ENCODE measurements around the gene HINFP. TPM values are rescaled to one million over a fixed set of nuclear protein-coding genes. Genes with fewer than 3 reads are reported as not detected.

HINFP gene, protein sequence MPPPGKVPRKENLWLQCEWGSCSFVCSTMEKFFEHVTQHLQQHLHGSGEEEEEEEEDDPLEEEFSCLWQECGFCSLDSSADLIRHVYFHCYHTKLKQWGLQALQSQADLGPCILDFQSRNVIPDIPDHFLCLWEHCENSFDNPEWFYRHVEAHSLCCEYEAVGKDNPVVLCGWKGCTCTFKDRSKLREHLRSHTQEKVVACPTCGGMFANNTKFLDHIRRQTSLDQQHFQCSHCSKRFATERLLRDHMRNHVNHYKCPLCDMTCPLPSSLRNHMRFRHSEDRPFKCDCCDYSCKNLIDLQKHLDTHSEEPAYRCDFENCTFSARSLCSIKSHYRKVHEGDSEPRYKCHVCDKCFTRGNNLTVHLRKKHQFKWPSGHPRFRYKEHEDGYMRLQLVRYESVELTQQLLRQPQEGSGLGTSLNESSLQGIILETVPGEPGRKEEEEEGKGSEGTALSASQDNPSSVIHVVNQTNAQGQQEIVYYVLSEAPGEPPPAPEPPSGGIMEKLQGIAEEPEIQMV
- 10 to 100 TPM; 58.3 to 58.7 TPM for total RNA-seq
- polyA plus RNA-seq (ENCODE audit: insufficient read depth, low read depth, low replicate concordance), result 38.3 TPM
- long read RNA-seq, donor 1, transcript HINFP-201 (10 exons, 3,163 nt), result major isoform, 5 of 7 reads
- long read RNA-seq, donor 1, partial matches to known transcripts, result 0 of 7 reads
- long read RNA-seq, donor 1, other reads (novel, unspliced or antisense), result 0 of 7 reads
- long read RNA-seq, donor 2, partial matches to known transcripts, result 0 of 2 reads
- long read RNA-seq, donor 2, other reads (novel, unspliced or antisense), result 0 of 2 reads

DNA sequence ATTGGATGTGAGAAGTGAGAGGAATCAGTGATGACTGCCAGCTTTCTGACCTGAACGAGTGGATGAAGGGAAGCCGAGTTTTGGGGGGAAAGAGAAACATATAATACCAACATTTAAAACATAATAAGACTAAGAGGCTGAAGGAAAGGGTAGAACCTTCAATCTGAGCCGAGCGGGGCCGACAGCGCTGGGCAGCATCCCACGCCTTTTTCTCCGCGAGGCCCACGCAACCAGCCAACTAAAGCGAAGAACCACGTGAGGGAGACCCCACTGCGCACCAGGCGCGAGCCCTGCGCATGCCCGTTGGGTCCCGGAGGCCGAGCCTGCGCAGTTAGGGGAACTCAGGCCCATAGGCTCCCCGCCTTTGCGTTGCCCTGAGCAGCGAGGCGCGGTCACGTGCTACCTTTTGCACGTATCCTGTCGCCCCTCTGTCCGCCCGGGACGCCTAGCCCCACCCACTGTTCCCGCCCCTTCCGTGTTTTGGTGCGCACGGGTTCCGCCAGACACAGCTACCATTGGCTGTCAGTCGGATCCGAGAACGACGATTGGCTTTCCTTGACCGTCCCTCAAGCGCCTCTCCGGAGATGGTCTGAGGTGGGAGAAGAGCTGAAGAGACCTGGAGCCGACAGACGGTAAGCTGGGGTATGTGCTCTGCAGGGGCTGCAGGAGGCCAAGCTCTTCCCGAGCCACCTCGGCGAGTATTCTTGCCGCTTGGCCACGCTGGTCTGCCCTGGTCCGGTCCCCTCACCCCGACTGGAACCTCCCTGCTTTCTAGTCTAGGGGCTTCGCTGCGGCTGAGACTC, at the start of gene HINFP:
Gene HINFP (plus strand): TSS at position 573 of the 803 bp plus-strand sequence. CDS start 5,365 bp downstream, outside the sequence.
- WGBS, 2 donors, result 0 to 3% methylated on average over 25 to 54 of the region's 54 CpGs
- no peak for TF ChIP-seq POLR2A (IDR thresholded peaks at IDR 0.05)
- TF ChIP-seq, protein P1, sequence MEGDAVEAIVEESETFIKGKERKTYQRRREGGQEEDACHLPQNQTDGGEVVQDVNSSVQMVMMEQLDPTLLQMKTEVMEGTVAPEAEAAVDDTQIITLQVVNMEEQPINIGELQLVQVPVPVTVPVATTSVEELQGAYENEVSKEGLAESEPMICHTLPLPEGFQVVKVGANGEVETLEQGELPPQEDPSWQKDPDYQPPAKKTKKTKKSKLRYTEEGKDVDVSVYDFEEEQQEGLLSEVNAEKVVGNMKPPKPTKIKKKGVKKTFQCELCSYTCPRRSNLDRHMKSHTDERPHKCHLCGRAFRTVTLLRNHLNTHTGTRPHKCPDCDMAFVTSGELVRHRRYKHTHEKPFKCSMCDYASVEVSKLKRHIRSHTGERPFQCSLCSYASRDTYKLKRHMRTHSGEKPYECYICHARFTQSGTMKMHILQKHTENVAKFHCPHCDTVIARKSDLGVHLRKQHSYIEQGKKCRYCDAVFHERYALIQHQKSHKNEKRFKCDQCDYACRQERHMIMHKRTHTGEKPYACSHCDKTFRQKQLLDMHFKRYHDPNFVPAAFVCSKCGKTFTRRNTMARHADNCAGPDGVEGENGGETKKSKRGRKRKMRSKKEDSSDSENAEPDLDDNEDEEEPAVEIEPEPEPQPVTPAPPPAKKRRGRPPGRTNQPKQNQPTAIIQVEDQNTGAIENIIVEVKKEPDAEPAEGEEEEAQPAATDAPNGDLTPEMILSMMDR (IDR thresholded peaks at IDR 0.05), result no peak
- peak within 1 kb of the TSS; percentile 75 to 94 for H3K4me3 ChIP-seq
- H3K27me3 ChIP-seq, result no peaks in the 10 kb centered on the region
- DNase-seq, result peak; percentile 100
- H3K27ac ChIP-seq, result peak within 1 kb of the TSS; percentile 57 to 71
- H3K4me1 ChIP-seq, result peaks cover 9% of the 10 kb centered on the region
- H3K36me3 ChIP-seq (ENCODE audit: low read depth, missing control alignments), result no peaks in the 10 kb centered on the region
- intact Hi-C loops (cut with DNase I; ENCODE audit: low total_unique reads), result no loop called here
- H3K9me3 ChIP-seq, result no peaks in the 10 kb centered on the region

DNA sequence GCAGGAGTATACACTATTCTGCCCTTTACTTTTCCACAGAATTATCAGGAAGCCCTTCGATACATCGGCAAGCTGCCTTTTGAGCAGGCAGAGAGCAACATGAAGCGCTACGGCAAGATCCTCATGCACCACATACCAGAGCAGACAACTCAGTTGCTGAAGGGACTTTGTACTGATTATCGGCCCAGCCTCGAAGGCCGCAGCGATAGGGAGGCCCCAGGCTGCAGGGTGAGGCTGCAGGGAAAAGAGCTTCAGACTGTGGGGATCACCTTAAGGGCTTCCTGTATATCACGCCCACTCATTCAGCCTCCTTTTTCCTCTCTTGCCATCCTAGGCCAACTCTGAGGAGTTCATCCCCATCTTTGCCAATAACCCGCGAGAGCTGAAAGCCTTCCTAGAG, 43.5 kb upstream of the HINFP start:
- 94 to 97% methylated on average over 11 of the region's 11 CpGs for WGBS, 2 donors
- no peaks in the 10 kb centered on the region for H3K36me3 ChIP-seq (ENCODE audit: low read depth, missing control alignments)
- intact Hi-C loops (cut with DNase I; ENCODE audit: low total_unique reads), result no loop called here
- no peak overlapping the region for H3K4me3 ChIP-seq
- no peaks in the 10 kb centered on the region for H3K27me3 ChIP-seq
- H3K4me1 ChIP-seq, result peaks cover 10% of the 10 kb centered on the region
- no peaks in the 10 kb centered on the region for H3K9me3 ChIP-seq
- no peak overlapping the region for H3K27ac ChIP-seq
- DNase-seq, result no peak
- no peak for TF ChIP-seq POLR2A (IDR thresholded peaks at IDR 0.05)
- TF ChIP-seq, protein P1 (IDR thresholded peaks at IDR 0.05), result no peak

DNA sequence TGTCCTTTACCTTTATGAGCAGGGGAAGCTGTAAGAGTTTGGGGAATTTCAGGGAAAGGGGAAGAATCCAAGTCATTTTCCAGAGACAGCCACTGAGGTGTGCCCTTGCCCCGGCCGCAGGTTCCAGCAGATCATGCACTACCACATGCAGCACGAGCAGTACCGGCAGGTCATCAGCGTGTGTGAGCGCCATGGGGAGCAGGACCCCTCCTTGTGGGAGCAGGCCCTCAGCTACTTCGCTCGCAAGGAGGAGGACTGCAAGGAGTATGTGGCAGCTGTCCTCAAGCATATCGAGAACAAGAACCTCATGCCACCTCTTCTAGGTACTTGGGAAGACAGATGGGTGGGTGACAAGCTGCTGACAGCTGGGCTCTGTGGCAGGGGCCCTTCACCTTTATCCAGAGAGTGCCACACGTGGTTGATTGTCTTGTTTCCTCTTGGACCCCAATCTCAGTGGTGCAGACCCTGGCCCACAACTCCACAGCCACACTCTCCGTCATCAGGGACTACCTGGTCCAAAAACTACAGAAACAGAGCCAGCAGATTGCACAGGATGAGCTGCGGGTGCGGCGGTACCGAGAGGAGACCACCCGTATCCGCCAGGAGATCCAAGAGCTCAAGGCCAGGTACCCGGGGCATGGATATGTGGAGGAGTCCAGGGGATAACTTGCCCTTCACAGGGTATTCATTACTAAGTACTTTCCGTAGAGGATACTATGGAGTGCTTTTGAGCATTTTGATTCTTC, 42.5 kb upstream of the HINFP start:
- intact Hi-C loops (cut with DNase I; ENCODE audit: low total_unique reads), result no loop called here

More for the DNA sequence above, 42.5 kb upstream of the HINFP start:
- Histone ChIP-seq H3K27ac (no peak overlapping the region), H3K4me1 (peaks cover 10% of the 10 kb centered on the region), H3K27me3 (no peaks in the 10 kb centered on the region), H3K36me3 (ENCODE audit: low read depth, missing control alignments) (no peaks in the 10 kb centered on the region), H3K9me3 (no peaks in the 10 kb centered on the region), H3K4me3 (no peak overlapping the region)
- 91% methylated on average over 19 of the region's 19 CpGs for WGBS, 2 donors
- TF ChIP-seq, protein P1 (IDR thresholded peaks at IDR 0.05), result no peak
- TF ChIP-seq POLR2A (IDR thresholded peaks at IDR 0.05), result no peak
- no peak for DNase-seq
